B cell (primary cell): ENCODE data around the gene COA7. TPM values are rescaled to one million over a fixed set of nuclear protein-coding genes. Genes with fewer than 3 reads are reported as not detected.

ENCODE experiments used
- ATAC-seq: fragments of 200-7000 bp; cut with Tn5 transposase; one replicate; pipeline ENCODE4 v1.10.0; 2021; ENCODE audit warnings: low read depth, mild to moderate bottlenecking, moderate number of reproducible peaks, moderate library complexity
- CTCF ChIA-PET: fragments of 350-600 bp; sonication (Branson Sonifier 250); formaldehyde crosslinking; loops from one replicate; lab custom pipeline; 2021; ENCODE audit warnings: antibody characterized with exemption, inconsistent platforms; lab: Charles Lee
- POLR2A ChIA-PET: fragments of 350-600 bp; sonication (Branson Sonifier 250); formaldehyde crosslinking; loops from one replicate; lab custom pipeline; 2021; ENCODE audit warnings: antibody characterized with exemption; lab: Charles Lee
- DNase-seq: peaks from one replicate; pipeline ENCODE4 v3.0.0; 2013
- H2AFZ ChIP-seq: 2 replicates; pipeline ENCODE4 v1.6.1; 2012; ENCODE audit warnings: mild to moderate bottlenecking, low read depth, low read length; ENCODE audit not compliant: insufficient read depth, poor library complexity, severe bottlenecking
- H3K27ac ChIP-seq, 2 donors: 1 replicate in 1 of 2; 2 replicates in 1 of 2; pipeline ENCODE4 v1.5.1; 2012 to 2013; ENCODE audit warnings: low read length in 2 of 2, mild to moderate bottlenecking in 2 of 2, moderate library complexity in 1 of 2
- H3K27me3 ChIP-seq, 4 experiments: fragments of 200-600 bp in 1 of 4; sonication (generic) in 1 of 4; replicated peaks in 1 of 4; 1 replicate in 2 of 4; 2 replicates in 2 of 4; pipeline versions ENCODE4 v1.6.1 to v1.7.0; 2013 to 2016; ENCODE audit warnings: low read length in 3 of 4, mild to moderate bottlenecking in 2 of 4, mixed read lengths in 1 of 4, moderate library complexity in 1 of 4; ENCODE audit not compliant: insufficient read depth in 4 of 4, control insufficient read depth in 3 of 4; ENCODE audit errors: control extremely low read depth in 1 of 4
- H3K36me3 ChIP-seq, 2 experiments: replicated peaks in 1 of 2; 1 replicate in 1 of 2; 2 replicates in 1 of 2; pipeline versions ENCODE4 v1.6.1 to v1.7.1; 2013; ENCODE audit warnings: low read length in 1 of 2; ENCODE audit not compliant: insufficient read depth in 2 of 2, control insufficient read depth in 1 of 2; ENCODE audit errors: control extremely low read depth in 1 of 2, extremely low read depth in 1 of 2
- H3K4me1 ChIP-seq, 2 donors: fragments of 200-600 bp in 1 of 2; sonication (generic) in 1 of 2; 1 replicate in 1 of 2; 2 replicates in 1 of 2; pipeline versions ENCODE4 v1.5.1 to v1.6.1; 2013 to 2017; ENCODE audit warnings: low read length in 2 of 2; ENCODE audit not compliant: control insufficient read depth in 2 of 2, insufficient read depth in 2 of 2
- H3K4me2 ChIP-seq: replicated peaks from 2 replicates; pipeline ENCODE3; 2012; ENCODE audit warnings: mild to moderate bottlenecking, low read depth, low read length; ENCODE audit not compliant: poor library complexity, severe bottlenecking
- H3K4me3 ChIP-seq, 5 experiments: fragments of 200-600 bp in 1 of 5; sonication (generic) in 1 of 5; 1 replicate in 3 of 5; 2 replicates in 2 of 5; pipeline versions ENCODE4 v1.5.1 to v1.7.0; 2011 to 2016; ENCODE audit warnings: low read length in 4 of 5, mild to moderate bottlenecking in 4 of 5, low read depth in 2 of 5, control low read depth in 1 of 5, moderate library complexity in 1 of 5; ENCODE audit not compliant: insufficient read depth in 1 of 5; ENCODE audit errors: control extremely low read depth in 1 of 5, extremely low read depth in 1 of 5
- H3K79me2 ChIP-seq: fragments of 200-600 bp; sonication (generic); one replicate; pipeline ENCODE4 v1.6.0; 2016; ENCODE audit warnings: low read length; ENCODE audit not compliant: control insufficient read depth, insufficient read depth
- H3K9ac ChIP-seq: fragments of 200-600 bp; sonication (generic); 2 replicates; pipeline ENCODE4 v1.6.1; 2017; ENCODE audit warnings: mild to moderate bottlenecking, low read length, moderate library complexity
- H3K9me3 ChIP-seq, 3 donors: one replicate each; pipeline versions ENCODE4 v1.6.1 to v1.7.1; 2013; ENCODE audit warnings: low read length in 2 of 3; ENCODE audit not compliant: control insufficient read depth in 2 of 3, insufficient read depth in 1 of 3; ENCODE audit errors: control extremely low read depth in 1 of 3
- H4K20me1 ChIP-seq: 2 replicates; pipeline ENCODE4 v1.6.0; 2012; ENCODE audit warnings: mild to moderate bottlenecking, low read length; ENCODE audit not compliant: insufficient read depth, control insufficient read depth, poor library complexity, severe bottlenecking
- H3K27ac Mint-ChIP-seq: one replicate; pipeline ENCODE4 v1.8.0; 2021; ENCODE audit warnings: mixed read lengths
- H3K27me3 Mint-ChIP-seq: one replicate; pipeline ENCODE4 v1.8.0; 2021; ENCODE audit warnings: mixed read lengths
- H3K4me1 Mint-ChIP-seq: one replicate; pipeline ENCODE4 v1.8.0; 2021; ENCODE audit warnings: mixed read lengths
- H3K4me3 Mint-ChIP-seq: one replicate; pipeline ENCODE4 v1.8.0; 2021; ENCODE audit warnings: mixed read lengths
- H3K9me3 Mint-ChIP-seq: one replicate; pipeline ENCODE4 v1.8.0; 2022; ENCODE audit warnings: mixed read lengths; ENCODE audit not compliant: insufficient read depth
- CTCF ChIP-seq: fragments of 200-600 bp; IDR thresholded peaks from one replicate; pipeline ENCODE4 v1.8.0; 2022; ENCODE audit warnings: antibody characterized with exemption, mild to moderate bottlenecking
- EZH2 ChIP-seq: IDR thresholded peaks from 2 replicates; pipeline ENCODE4 v1.6.1; 2012; ENCODE audit warnings: borderline replicate concordance, low read depth, mild to moderate bottlenecking, moderate library complexity, low read length; ENCODE audit not compliant: insufficient read depth, poor library complexity, severe bottlenecking
- WGBS: methylation state at CpG from one replicate; pipeline ENCODE4 v1.1.5; 2013; ENCODE audit warnings: missing lambda C conversion rate; ENCODE audit not compliant: insufficient coverage; 5-methylcytosine and 5-hydroxymethylcytosine counted together
- intact Hi-C: fragments of 100-400 bp; cut with micrococcal nuclease; formaldehyde crosslinking; loops from one replicate; pipeline ENCODE4 v1.10.0; 2022
- polyA plus RNA-seq: library from polyadenylated mRNA; depleted of rRNA; stranded (reverse); fragments of >200 nt; gene quantifications from 2 replicates; pipeline ENCODE4 v1.2.3, GENCODE V29; 2012
- total RNA-seq, 2 donors: library from RNA; stranded (reverse); fragments of 120-200 nt in 1 of 2; gene quantifications; 1 replicate in 1 of 2; 2 replicates in 1 of 2; pipeline versions ENCODE4 v1.2.3 to v1.2.4, GENCODE V29; 2013 to 2022

The COA7 gene
- total and polyA plus RNA-seq, 2 donors (not counting 1 experiment from before 2014, with no cell fraction given) = 1.3 to 11.3 TPM

GRCh38 chr1:52707927-52708655 lies 9.9 kb upstream of the COA7 start:
- H3K27ac Mint-ChIP-seq = no peak overlapping the region
- no peak for ATAC-seq
- Histone ChIP-seq H3K4me2 (no peak overlapping the region), H3K4me3 (no peak overlapping the region), H3K79me2 (no peaks in the 10 kb centered on the region), H4K20me1 (no peaks in the 10 kb centered on the region), H2AFZ (no peak overlapping the region), H3K9ac (no peak overlapping the region), H3K9me3 (no peaks in the 10 kb centered on the region), H3K27ac (no peak overlapping the region), H3K36me3 (no peaks in the 10 kb centered on the region), H3K27me3 (no peaks in the 10 kb centered on the region), H3K4me1 (peaks cover 4 to 10% of the 10 kb centered on the region in 2 donors)
- H3K4me1 Mint-ChIP-seq = peaks cover 9% of the 10 kb centered on the region
- TF ChIP-seq EZH2 = no peak
- TF ChIP-seq CTCF = no peak
- H3K27me3 Mint-ChIP-seq = peaks cover 3% of the 10 kb centered on the region
- H3K9me3 Mint-ChIP-seq = no peaks in the 10 kb centered on the region
- ChIA-PET POLR2A (no interaction called here), CTCF (no interaction called here)
- H3K4me3 Mint-ChIP-seq = no peak overlapping the region
- intact Hi-C loops = loop anchor here (10.0 kb wide), 2 partner anchors 307 to 1473 kb away; partner anchors contain the start of gene RNF11
- DNase-seq = no peak
- WGBS = 70% methylated on average over 3 of the region's 5 CpGs
